ENCODE measurements around the gene DDX41. TPM values are rescaled to one million over a fixed set of nuclear protein-coding genes. Genes with fewer than 3 reads are reported as not detected.
"Not testable (repeated sequence)": the region's sequence is repeated elsewhere in the genome, so short reads cannot be mapped to it uniquely, and the experiment has no call there.

DDX41 gene
- total RNA-seq, 1 donor from 2014 or later, result 174 TPM

GRCh38 chr5:177490311-177490991, 26.3 kb downstream of the DDX41 start:
- no peak for DNase-seq (ENCODE audit: low read depth)
- H3K4me3 ChIP-seq (ENCODE audit: low read depth, low read length), result no peak overlapping the region
- no peak for TF ChIP-seq CTCF (conservative IDR thresholded peaks at IDR 0.05; ENCODE audit: low read depth, low read length)

- TF ChIP-seq CTCF (conservative IDR thresholded peaks at IDR 0.05; ENCODE audit: low read depth, low read length), result no peak
- no peak overlapping the region for H3K4me3 ChIP-seq (ENCODE audit: low read depth, low read length)
Measured at GRCh38 chr5:177489119-177489716, 27.5 kb downstream of the DDX41 start.

GRCh38 chr5:177487975-177488374, 28.8 kb downstream of the DDX41 start:
- no peak for TF ChIP-seq CTCF (conservative IDR thresholded peaks at IDR 0.05; ENCODE audit: low read depth, low read length)
- H3K4me3 ChIP-seq (ENCODE audit: low read depth, low read length), result no peak overlapping the region
- DNase-seq (ENCODE audit: low read depth), result no peak

More at GRCh38 chr5:177489119-177489716, 27.5 kb downstream of the DDX41 start:
- DNase-seq (ENCODE audit: low read depth), result no peak

- no peak for TF ChIP-seq CTCF (conservative IDR thresholded peaks at IDR 0.05; ENCODE audit: low read depth, low read length)
- no peak overlapping the region for H3K4me3 ChIP-seq (ENCODE audit: low read depth, low read length)
- no peak for DNase-seq (ENCODE audit: low read depth)
Measured at GRCh38 chr5:177487144-177487543, 29.6 kb downstream of the DDX41 start.

- no peak for TF ChIP-seq CTCF (conservative IDR thresholded peaks at IDR 0.05; ENCODE audit: low read depth, low read length)
- H3K4me3 ChIP-seq (ENCODE audit: low read depth, low read length), result no peak overlapping the region
- no peak for DNase-seq (ENCODE audit: low read depth)
Measured at GRCh38 chr5:177486256-177486655, 30.5 kb downstream of the DDX41 start.

GRCh38 chr5:177485753-177486152, 31.0 kb downstream of the DDX41 start:
- H3K4me3 ChIP-seq (ENCODE audit: low read depth, low read length); DNase-seq (ENCODE audit: low read depth): not testable (repeated sequence)

GRCh38 chr5:177484902-177485549, 31.7 kb downstream of the DDX41 start:
- no peak overlapping the region for H3K4me3 ChIP-seq (ENCODE audit: low read depth, low read length)
- no peak for TF ChIP-seq CTCF (conservative IDR thresholded peaks at IDR 0.05; ENCODE audit: low read depth, low read length)
- DNase-seq (ENCODE audit: low read depth), result no peak
